HG03280 (cell line): ENCODE measurements around the gene LGALS9.
A peak's percentile ranks its signal among the peaks of the same experiment; 100 is the strongest.
"Not testable (repeated sequence)": the region's sequence is repeated elsewhere in the genome, so short reads cannot be mapped to it uniquely, and the experiment has no call there.

Experiments used
- ATAC-seq: cut with Tn5 transposase; IDR thresholded peaks from one replicate; pipeline ENCODE4 v1.9.1; 2021; ENCODE audit warnings: mild to moderate bottlenecking, moderate library complexity; ENCODE audit not compliant: unreplicated experiment

The LGALS9 gene

GRCh38 chr17:27625856-27626255 lies 5.1 kb upstream of the LGALS9 start:
- ATAC-seq = no peak

- ATAC-seq = no peak
These were observed 3.5 kb upstream of the LGALS9 start for GRCh38 chr17:27627514-27627913.

DNA sequence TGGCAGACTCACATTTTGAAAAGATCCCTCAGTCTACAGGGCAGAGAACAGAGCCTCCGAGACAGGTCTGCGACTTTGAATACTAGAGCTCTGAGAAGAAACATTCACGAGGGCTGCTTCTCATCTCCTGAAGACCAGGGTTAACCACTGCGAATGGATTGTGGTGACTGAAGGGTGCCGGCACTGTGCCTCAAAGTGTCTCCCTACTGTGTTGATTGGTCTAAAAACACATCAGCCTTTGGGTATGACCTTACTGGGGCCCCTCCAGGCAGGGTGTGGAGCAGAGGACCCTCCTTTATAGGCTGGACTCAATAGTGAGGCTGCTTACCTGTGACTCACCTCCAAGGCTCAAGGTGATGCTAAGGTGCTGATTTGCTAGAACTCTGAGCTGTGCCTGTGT lies 2.6 kb upstream of the LGALS9 start:
- no peak for ATAC-seq

GRCh38 chr17:27629260-27629659 lies 1.7 kb upstream of the LGALS9 start:
- ATAC-seq = not testable (repeated sequence)

DNA sequence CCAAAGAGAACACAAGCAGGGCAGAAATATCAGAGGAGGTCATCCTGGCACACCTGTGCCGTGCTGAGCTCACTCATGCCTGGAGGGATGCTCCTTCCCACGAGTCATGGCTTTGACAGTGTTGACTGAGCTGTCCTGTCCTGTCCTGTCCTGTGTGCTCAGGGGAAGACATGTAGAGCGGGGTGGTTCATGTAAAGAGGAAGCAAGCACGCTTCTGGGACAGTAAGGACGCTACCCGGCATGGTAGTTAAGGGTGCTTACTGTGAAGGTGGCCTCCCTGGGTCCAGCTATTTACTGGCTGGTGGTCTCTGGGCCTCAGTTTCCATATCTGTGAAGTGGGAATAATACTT lies 398 bp downstream of the LGALS9 start:
- ATAC-seq = peak; percentile 12

DNA sequence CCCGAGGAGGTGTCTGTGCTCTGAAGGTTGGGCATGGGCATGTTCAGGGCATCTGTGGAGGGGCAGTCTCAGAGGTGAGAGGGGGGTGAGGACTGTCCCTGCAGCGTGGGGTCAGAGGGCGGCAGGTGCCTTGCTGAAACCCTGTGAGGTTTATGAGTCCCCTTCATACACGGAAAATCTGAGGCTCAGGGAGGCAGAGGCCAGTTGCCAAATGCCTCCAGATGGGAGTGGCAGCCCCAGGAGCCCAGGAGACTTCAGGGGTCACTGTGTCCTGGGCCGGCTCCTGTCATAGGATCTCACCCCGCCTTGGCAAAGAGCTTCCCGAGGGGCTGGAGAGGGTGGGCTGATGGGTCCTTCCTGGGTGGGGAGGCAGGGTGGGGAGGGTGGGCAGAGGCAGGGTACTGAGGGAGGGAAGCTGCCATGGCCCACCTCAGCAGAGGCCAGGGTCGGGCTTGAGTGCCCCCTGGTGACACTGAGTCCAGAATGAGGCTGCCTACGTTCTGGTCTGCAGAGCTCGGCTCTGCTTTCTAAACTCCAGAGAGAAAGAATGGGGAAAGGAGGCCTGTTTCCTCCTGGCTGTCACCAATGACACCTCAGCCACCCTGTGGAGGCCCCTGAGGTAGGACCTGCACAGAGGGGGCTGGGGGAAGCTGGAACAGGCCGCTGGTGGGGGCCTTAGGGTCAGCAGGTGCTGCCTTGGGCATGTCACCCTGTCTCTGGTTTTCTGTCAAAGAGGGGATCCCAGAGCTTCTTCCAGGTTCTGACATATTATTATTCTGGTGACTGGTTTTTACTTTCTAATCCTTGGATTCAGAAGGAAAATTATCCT lies 1.1 kb downstream of the LGALS9 start:
- no peak for ATAC-seq

GRCh38 chr17:27632766-27633165 lies 1.8 kb downstream of the LGALS9 start:
- ATAC-seq = not testable (repeated sequence)

DNA sequence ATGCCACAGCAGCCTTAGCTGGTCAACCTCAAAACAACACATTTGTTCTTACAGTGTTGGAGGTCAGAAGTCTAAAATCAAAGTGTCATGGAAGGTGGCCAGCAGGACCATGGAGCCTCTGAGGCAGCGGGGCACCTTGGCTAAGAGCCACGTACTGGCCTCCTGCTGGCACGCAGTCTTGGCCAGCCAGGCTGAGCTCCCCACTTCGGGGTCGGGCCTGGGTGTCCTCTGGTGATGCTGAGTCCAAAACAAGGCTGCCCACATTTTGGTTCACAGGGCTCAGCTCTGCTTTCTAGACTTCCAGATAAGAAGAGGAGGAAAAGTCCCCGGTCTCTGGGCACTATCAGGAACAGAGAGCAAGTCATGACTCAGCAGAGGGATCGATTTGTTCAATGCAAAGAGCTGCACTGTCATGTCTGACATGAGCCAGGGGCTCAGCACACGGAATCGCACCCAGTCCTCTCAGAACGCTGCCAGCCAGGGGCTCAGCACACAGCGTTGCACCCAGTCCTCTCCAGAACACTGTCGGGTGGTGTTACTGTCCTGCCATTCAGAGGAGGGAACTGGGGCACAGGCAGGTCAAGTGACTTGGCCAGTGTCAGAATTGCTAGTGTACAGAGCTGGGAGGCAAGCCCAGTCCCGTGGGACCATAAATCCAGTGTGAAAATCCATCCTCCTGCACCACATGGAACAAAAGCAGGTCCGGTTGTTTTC lies 2.5 kb downstream of the LGALS9 start:
- ATAC-seq = no peak

- no peak for ATAC-seq
These were observed 3.0 kb downstream of the LGALS9 start for GRCh38 chr17:27634026-27634335.

- no peak for ATAC-seq
These were observed 3.8 kb downstream of the LGALS9 start for GRCh38 chr17:27634776-27635175.

DNA sequence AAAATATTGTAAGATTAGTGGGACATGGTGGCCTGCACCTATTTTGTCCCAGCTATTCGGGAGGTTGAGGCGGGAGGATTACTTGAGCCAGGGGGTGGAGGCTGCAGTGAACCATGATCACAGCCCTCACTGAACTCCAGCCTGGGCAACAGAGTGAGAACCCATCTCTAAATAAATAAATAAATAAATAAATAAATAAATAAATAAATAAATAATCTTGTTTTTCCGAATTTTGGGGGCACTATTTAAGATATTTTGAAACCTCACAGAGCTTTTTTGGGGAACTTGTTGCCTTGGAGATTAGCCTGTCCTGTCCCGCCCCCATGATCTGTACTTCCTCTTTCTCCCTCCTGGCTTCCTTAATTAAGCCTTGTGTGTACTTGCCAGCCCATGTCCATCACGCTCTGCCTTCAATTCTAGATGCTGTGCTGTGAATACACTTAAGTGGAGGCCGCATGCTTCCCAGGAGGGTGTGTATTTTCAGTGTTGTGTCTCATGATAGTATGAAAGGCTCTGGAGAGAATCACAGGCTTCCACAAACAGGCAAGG lies 4.4 kb downstream of the LGALS9 start:
- ATAC-seq = no peak

DNA sequence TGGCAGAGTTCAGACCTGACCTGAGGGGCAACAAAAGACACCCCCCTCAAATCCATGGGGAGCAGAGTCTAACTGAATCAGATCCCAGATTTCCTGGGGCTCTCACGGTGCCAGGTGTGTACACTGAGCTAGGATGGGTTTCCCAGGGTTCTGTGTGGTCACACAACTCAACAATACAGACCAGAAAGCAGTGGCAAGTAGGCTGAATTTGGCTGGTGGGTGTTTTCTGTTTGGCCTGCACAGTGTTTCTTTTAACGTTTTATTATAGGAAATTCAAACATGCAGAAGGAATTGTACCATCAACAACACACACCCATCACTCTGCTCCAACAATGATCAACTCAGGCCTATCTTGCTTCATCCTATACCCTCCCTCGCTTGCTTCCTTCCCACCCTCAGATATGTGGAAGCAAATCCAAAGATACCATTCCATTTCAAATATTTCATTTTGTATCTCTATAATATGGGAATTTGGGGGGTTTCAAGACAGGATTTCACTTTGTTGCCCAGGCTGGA lies 5.1 kb downstream of the LGALS9 start:
- not testable (repeated sequence) for ATAC-seq

- not testable (repeated sequence) for ATAC-seq
These were observed 6.8 kb downstream of the LGALS9 start for GRCh38 chr17:27637818-27638217.

DNA sequence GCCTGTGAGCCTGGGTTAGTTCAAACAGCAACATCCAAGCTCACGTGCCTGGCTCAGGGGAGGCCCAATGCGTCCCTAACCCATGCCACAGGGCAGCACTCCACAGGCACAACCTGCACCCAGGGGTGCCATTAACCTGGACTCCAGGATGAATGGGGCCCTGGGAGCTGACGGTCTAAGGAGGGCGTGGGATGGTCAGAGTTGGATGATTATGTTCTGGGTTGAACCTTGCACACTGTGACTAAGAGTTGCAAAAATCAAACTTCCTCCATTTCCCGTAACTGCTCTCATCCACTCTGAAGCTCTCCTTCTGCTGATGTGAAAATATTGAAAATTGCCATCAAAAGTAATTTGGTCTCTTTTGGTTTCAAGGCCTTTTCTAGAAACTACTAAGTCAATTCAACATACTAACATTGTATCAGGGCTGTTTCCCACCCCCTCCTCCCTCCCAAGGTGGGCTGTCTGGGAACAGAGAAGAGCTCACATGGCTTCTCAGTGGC lies 7.5 kb downstream of the LGALS9 start:
- not testable (repeated sequence) for ATAC-seq

GRCh38 chr17:27640790-27641189 lies 9.8 kb downstream of the LGALS9 start:
- ATAC-seq = no peak

DNA sequence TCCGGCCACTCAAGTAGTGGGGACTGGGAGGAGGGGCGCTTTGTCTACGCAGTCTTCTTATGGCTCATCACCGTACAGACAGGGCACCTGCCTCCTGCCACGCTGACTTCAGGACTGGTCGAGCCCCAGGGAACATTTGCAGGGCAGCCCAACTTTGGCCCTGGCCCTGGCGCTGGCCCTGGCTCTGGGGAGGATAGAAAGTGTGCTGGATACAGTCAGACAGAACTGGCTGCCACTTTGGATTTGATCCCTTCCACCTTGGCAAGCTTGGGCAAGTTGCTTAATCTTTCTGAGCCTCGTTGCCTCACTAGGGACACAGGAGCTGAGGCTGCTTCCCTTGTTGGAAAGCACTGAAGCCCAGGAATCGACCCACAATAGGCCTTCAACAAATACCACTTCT lies 13.6 kb downstream of the LGALS9 start:
- no peak for ATAC-seq

- not testable (repeated sequence) for ATAC-seq
These were observed 14.6 kb downstream of the LGALS9 start for GRCh38 chr17:27645621-27646020.

DNA sequence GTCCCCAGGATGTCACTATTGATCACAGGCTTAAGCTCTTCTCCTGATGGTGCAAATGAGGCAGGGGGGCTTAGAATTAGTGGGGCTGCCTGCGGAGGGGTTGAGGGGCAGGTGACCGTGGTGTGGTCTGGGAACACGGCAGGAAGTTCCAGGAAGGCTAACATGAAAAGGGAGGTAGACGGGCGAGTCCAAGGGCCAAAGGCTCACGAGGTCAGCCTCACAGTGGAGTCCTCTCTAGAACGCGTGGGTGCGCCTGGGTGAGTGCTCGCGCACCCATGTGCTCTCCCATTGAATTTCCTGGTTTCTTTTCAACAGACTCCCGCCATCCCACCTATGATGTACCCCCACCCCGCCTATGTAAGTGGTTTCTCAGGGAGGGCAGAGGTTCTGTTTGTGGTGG lies 15.2 kb downstream of the LGALS9 start:
- ATAC-seq = no peak

DNA sequence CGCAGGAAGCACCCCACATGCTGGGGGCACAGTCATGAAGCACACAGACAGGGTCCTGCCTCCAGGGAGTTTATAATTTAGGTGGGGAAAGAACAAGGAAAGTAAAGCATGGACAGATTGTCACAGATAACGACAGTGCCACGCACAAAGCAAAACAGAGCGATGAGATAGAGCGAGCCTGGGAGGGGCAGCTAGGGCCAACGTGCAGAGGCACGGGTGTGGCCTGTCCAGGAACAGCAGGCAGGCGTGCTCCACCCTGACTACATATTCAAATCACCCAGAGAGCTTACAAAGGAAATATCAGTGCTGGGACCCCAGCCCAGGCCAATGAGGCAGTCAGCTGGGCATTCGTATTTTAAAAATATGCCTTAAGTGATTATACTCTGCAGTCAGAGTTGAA lies 16.8 kb downstream of the LGALS9 start:
- ATAC-seq = no peak

- ATAC-seq = not testable (repeated sequence)
These were observed 18.2 kb downstream of the LGALS9 start for GRCh38 chr17:27649111-27649571.

DNA sequence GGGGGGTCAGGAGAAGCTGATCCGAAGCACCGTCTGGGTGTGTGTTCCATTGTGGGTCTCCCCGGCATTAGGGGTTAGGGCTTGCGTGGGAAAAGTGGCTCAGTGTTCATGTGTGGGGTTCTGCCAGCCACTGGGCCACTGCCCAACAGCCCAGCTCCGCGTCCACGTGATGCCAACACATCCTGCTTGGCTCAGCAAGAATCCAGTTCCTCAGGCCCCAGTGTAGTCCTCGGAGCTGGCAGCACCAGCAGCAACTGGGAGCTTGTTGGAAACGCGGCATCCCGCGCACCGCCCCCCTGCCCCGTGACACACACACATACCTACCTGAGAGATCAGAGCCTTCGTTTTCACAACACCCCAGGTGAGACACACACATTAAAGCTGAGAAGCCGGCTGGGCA lies 18.9 kb downstream of the LGALS9 start:
- ATAC-seq = no peak

DNA sequence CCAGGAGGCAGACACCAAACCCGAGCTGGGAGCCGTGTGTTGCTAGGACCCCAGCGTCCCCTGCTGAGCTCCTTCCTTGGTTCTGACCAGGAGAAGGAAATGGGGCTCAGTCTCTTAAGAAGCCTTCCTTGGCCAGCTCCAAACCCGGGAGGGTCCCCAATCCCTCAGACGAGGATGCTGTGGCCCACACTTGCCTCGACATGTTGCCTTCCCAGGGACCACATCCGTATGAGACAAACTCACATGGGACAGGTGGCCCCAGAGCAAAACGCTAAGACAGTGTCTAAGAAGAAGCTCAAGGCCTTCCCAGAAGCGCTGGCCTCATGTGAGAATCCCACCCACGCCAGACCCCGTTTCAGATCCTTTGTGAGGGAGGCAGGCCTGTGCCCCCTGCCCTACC lies 19.8 kb downstream of the LGALS9 start:
- no peak for ATAC-seq
